Thoracic aorta (tissue), 2 donors: Measurements from ENCODE around the gene RAB34. TPM values are rescaled to one million over a fixed set of nuclear protein-coding genes. Genes with fewer than 3 reads are reported as not detected.

Experiments
- ATAC-seq: fragments of 150-250 bp; one replicate; pipeline ENCODE4 v1.8.0; 2017; ENCODE audit warnings: low read depth; ENCODE audit not compliant: insufficient number of reproducible peaks, low FRiP score
- DNase-seq: peaks from one replicate; pipeline ENCODE4 v3.0.0-alpha.2; 2020; ENCODE audit warnings: low spot score
- H3K27ac ChIP-seq, 2 donors: fragments of 200-600 bp; sonication (generic); 1 replicate in 1 of 2; 2 replicates in 1 of 2; pipeline ENCODE4 v1.5.1; 2016; ENCODE audit warnings: mild to moderate bottlenecking in 2 of 2, moderate library complexity in 2 of 2
- H3K27me3 ChIP-seq: fragments of 200-600 bp; sonication (generic); replicated peaks from 2 replicates; pipeline ENCODE4 v1.6.0; 2016; ENCODE audit warnings: mild to moderate bottlenecking; ENCODE audit not compliant: insufficient read depth
- H3K36me3 ChIP-seq: fragments of 200-600 bp; sonication (generic); one replicate; pipeline ENCODE4 v1.5.1; 2016
- H3K4me1 ChIP-seq, 2 donors: fragments of 200-600 bp; sonication (generic); 1 replicate in 1 of 2; 2 replicates in 1 of 2; pipeline versions ENCODE4 v1.5.1 to v1.6.0; 2016; ENCODE audit warnings: low read depth in 2 of 2, mild to moderate bottlenecking in 1 of 2; ENCODE audit not compliant: control insufficient read depth in 1 of 2
- H3K4me3 ChIP-seq: fragments of 200-600 bp; sonication (generic); 2 replicates; pipeline ENCODE4 v1.5.1; 2016; ENCODE audit warnings: mild to moderate bottlenecking
- H3K9me3 ChIP-seq: fragments of 200-600 bp; sonication (generic); 2 replicates; pipeline ENCODE4 v1.5.1; 2016
- CTCF ChIP-seq: fragments of 200-600 bp; sonication (generic); IDR thresholded peaks from one replicate; pipeline ENCODE4 v1.5.1; 2019; ENCODE audit warnings: antibody characterized with exemption
- total RNA-seq, 2 donors: library from RNA; depleted of rRNA; stranded (reverse); fragments of >200 nt; gene quantifications; one replicate each; pipeline versions ENCODE4 v1.1.0 to v1.2.3, GENCODE V29; 2016

The RAB34 gene
- total RNA-seq, 2 donors from 2014 or later: 288 to 381 TPM

DNA sequence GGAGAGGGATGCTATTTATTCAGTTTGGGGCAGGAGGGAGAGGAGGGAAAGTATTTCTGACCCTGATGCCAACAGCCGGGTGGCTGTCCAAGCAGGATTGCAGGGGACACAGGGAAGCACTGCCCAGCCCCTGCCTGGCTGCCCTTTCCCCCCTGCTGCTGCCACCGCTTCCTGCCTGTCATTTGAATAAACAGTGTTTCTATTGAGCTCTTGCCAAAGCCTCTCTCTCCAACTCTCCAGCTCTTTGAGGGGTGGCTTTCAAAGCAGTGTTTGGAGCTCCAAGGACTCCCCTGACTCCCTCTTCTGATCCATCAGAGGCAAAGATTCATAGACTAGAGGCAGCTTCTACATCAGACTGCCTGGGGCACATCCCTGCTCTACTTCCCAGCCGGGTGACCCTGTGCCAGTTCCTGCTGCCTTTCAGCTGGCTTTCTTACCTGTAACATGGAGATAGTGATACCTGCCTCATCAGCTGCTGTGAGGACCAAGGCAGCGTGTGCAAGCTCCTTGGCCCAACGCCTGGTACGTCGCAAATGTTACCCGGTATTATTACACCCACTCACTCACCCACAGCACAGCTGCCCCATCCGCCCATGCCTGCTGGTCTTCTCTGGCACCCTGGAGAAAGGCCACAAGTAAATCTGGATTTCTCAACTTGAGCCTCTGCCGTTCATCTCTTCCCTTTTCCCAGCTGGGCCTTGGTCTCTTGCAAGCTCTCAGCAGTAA lies 15.5 kb downstream of the RAB34 start:
- no peaks in the 10 kb centered on the region for H3K27me3 ChIP-seq
- TF ChIP-seq CTCF: no peak
- H3K4me3 ChIP-seq: no peak overlapping the region
- no peaks in the 10 kb centered on the region for H3K9me3 ChIP-seq
- ATAC-seq (no peak), DNase-seq (no peak)
- H3K36me3 ChIP-seq: peaks cover 56% of the 10 kb centered on the region
- no peak overlapping the region for H3K27ac ChIP-seq
- H3K4me1 ChIP-seq: no peaks in the 10 kb centered on the region

DNA sequence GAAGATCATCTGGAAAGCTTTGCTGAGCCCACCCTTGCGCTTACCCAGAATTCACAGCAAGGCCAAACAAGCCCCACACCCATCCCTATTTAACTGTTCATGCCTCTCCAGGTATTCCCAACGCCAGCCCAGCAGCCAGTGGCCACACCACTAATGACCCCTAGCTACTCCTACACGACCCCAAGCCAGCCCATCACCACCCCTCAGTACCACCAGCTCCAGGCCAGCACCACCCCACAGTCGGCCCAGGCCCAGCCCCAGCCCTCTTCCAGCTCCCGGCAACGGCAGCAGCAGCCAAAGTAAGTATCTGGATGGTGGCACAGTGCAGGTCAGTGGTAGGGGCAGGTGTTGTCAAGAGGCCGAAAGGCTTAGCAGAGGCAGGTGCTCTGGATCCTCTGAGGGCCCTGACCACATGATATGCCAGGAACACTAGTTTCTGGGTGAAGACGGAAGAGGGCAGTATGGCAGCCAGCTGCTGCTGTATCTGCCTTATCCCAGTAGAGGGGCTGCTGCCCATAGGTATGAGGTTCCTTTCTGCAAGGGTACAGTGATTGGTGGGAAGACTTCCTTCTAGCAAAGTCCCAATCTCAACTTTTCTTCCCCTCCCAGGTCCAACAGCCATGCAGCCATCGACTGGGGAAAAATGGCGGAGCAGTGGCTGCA lies 16.7 kb downstream of the RAB34 start:
- Histone ChIP-seq H3K4me1 (no peaks in the 10 kb centered on the region), H3K4me3 (no peak overlapping the region), H3K27me3 (no peaks in the 10 kb centered on the region), H3K27ac (no peak overlapping the region), H3K36me3 (peaks cover 68% of the 10 kb centered on the region), H3K9me3 (no peaks in the 10 kb centered on the region)
- ATAC-seq (no peak), DNase-seq (no peak)
- TF ChIP-seq CTCF: no peak

- H3K36me3 ChIP-seq: peaks cover 75% of the 10 kb centered on the region
- DNase-seq: no peak
- H3K27me3 ChIP-seq: no peaks in the 10 kb centered on the region
- no peaks in the 10 kb centered on the region for H3K9me3 ChIP-seq
- TF ChIP-seq CTCF: no peak
- H3K4me1 ChIP-seq: no peaks in the 10 kb centered on the region
- no peak for ATAC-seq
- no peak overlapping the region for H3K27ac ChIP-seq
- no peak overlapping the region for H3K4me3 ChIP-seq
Measured at GRCh38 chr17:28700278-28700677, 17.4 kb downstream of the RAB34 start.

DNA sequence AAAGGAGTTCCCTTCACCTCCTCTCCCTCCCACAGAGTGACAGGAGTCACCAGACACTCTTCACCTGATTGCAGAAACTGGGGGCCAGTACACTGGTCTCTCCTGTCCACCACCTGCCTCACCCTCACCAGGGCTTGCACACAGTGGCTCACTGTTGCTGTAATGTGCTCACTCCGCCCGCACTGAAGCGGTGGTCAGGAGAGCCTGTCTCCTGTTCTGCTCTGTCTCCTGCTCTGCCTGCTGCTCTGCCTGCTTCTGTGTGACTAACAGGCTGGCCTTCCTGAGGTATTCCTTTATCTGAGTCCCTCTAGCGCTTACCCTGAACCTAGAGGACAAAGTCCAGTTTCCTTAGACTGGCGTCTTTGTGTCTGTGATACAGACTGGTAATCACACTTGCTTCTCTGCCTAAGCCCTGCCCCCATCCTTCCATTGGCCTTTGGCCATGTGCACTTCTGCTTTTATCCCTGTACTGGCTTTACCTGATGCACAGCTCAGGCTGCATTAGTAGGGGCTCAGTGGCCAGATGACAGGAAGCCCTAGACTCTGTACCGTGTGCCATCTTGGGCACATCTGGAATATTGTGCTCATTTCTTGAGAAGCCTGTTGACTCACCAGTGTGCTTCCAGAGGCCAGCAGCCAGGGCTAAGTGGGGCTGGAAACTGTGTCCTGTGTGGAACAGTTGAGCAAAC lies 19.3 kb downstream of the RAB34 start:
- TF ChIP-seq CTCF: no peak
- Histone ChIP-seq H3K27me3 (no peaks in the 10 kb centered on the region), H3K36me3 (peaks cover 92% of the 10 kb centered on the region), H3K27ac (no peak overlapping the region), H3K9me3 (no peaks in the 10 kb centered on the region), H3K4me3 (no peak overlapping the region), H3K4me1 (no peaks in the 10 kb centered on the region)
- DNase-seq (no peak), ATAC-seq (no peak)

DNA sequence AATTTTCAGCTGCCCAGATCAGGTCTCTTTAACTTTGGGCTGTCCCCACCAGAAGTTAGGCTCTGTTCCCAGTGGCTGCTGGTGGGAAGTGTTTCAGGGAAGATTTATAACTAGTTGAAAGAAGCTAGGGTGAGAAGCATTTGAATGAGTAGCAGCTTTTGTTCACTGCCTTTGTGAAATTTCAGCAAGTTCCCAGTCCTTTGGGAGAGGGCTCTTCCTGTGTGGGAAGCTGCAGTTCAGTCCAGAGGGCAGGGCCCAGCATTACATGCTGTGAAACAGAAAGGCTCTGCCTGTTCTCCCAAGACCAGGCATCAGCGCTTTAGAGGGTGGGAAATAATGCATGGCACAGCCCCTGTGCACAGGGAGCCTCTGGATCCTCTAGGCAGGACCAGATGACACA lies 23.8 kb downstream of the RAB34 start:
- Histone ChIP-seq H3K9me3 (no peaks in the 10 kb centered on the region), H3K4me3 (no peak overlapping the region), H3K27ac (no peak overlapping the region), H3K4me1 (no peaks in the 10 kb centered on the region), H3K27me3 (no peaks in the 10 kb centered on the region), H3K36me3 (peaks cover 85% of the 10 kb centered on the region)
- DNase-seq (no peak), ATAC-seq (no peak)
- TF ChIP-seq CTCF: no peak
